DMS114 treated with DMSO at 0.1 percent for 48 hours (cell line): ENCODE measurements around the gene ANAPC5.
"Not testable (repeated sequence)": the region's sequence is repeated elsewhere in the genome, so short reads cannot be mapped to it uniquely, and the experiment has no call there.

Source experiments
- DNase-seq: peaks from one replicate; lab custom pipeline; 2025; ENCODE audit not compliant: unreplicated experiment; lab: John Stamatoyannopoulos, UW

ANAPC5 gene

GRCh38 chr12:121318121-121318520, 34.1 kb downstream of the ANAPC5 start:
- DNase-seq = no peak

GRCh38 chr12:121314431-121314830, 37.8 kb downstream of the ANAPC5 start:
- DNase-seq = no peak

DNA sequence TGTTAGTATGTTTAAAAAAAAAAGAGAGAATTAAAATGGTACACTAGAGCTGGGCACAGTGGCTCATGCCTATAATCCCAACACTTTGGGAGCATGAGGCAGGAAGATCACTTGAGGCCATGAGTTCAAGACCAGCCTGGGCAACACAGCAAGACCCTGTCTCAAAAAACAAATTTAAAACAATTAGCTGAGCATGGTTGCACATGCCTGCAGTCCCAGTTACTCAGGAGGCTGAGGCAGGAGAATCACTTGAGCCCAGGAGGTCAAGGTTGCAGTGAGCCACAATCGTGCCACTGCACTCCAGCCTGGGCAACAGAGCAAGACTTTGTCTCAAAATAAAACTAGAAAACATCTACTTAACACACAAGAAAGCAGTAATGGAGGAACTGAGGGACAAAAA, 42.0 kb downstream of the ANAPC5 start:
- not testable (repeated sequence) for DNase-seq

DNA sequence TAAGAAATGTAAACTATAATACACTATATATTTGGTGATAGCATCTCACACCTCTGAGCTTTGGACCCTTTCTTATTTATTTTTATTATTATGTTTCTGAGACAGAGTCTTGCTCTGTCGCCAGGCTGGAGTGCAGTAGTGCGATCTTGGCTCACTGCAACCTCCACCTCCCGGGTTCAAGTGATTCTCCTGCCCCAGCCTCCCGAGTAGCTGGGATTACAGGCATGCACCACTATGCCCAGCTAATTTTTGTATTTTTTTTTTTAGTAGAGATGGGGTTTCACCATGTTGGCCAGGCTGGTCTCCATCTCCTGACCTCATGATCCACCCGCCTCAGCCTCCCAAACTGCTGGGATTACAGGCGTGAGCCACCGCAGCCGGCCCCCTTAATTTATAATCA, 44.8 kb downstream of the ANAPC5 start:
- DNase-seq = not testable (repeated sequence)

DNA sequence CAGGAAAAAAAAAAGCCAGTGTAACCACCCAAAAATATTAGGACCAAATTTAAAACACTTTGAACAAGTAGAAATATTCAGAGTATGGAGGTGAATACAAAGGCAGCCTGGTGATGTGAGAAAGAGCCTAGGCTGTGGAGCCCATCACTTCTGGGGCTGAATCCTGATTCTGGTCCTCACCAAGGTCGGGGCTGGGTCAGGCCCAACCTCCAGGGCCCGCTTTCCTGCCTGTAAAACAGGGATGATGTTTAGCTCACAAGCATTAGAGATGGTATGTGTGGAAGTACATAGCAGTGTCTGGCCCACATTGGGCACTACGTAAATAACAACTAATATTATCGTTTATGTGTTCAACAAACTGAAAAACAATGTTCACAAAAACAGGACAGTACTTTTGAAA, 47.9 kb downstream of the ANAPC5 start:
- no peak for DNase-seq

- DNase-seq = no peak
Measured at GRCh38 chr12:121301876-121302275, 50.3 kb downstream of the ANAPC5 start.

DNA sequence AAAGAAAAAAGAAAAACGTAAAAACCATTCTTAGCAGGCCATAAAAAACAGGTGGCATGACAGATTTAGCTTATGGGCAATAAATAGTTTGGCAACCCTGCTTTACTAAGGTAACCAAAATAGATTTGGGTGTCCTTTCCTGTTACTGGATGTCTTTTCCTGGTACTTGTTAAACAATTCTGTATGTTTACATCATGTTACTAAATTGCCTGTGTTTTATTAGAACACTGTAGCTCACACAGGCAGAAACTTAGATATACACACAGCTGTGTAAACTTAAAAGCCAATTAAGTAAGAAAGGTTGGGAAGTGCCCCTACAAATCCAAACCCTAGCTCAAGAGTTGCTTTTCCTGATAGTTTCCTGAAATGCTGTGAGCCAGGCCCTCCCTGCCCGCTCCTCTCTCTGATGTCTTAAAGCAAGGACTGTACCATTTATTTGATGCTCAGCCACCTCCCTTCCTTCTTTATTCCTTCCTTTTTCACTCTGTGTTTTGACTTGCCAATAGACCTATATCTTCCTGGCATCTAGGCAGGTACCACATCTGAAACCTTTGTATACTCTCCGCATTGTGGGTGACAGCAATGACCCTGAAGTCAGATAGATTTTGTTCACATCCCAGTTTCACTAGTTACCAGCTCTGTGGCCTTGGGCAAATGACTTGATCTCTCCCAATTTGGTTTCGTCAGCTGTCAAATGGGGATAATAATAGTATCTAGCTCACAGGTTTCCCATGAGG, 52.0 kb downstream of the ANAPC5 start:
- DNase-seq = no peak

GRCh38 chr12:121299662-121300061, 52.5 kb downstream of the ANAPC5 start:
- DNase-seq = no peak

DNA sequence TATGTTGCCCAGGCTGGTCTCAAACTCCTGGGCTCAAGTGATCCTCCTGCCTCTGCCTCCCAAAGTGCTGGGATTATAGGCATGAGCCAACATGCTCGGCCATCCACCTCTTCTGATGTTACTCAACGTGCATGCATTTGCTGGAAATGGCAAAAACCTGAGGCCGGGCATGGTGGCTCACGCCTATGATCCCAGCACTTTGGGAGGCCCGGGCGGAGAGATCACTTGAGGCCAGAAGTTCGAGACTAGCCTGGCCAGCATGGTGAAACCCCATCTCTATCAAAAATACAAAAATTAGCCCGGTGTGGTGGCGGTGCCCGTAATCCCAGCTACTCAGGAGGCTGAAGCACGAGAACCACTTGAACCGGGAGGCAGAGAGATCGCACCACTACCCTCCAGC, 53.8 kb downstream of the ANAPC5 start:
- DNase-seq = not testable (repeated sequence)

DNA sequence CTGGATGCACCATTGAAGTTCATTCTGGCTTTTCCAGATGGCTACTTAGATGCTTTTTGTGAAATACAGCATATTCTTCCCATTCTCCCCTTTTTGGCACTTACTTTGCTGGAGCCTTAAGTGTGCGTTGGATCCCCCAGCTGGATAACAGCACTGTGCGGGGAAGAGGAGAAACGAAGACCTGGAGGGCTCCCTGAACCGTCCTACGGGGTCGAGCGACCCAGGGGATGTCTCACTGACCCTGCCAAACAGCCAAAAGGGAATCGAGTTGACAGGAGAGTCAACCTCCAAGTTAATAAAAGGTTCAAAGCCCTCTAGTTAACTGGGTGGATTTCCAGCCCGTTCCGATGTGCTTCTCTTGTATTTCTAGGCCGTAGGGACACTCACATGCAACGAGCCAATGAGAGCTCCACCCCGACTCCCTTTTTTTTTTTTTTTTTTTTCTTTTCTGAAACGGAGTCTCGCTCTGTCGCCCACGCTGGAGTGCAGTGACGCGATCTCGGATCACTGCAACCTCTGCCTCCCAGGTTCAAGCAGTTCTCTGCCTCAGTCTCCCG, 54.7 kb downstream of the ANAPC5 start:
- DNase-seq = peak; percentile 27

DNA sequence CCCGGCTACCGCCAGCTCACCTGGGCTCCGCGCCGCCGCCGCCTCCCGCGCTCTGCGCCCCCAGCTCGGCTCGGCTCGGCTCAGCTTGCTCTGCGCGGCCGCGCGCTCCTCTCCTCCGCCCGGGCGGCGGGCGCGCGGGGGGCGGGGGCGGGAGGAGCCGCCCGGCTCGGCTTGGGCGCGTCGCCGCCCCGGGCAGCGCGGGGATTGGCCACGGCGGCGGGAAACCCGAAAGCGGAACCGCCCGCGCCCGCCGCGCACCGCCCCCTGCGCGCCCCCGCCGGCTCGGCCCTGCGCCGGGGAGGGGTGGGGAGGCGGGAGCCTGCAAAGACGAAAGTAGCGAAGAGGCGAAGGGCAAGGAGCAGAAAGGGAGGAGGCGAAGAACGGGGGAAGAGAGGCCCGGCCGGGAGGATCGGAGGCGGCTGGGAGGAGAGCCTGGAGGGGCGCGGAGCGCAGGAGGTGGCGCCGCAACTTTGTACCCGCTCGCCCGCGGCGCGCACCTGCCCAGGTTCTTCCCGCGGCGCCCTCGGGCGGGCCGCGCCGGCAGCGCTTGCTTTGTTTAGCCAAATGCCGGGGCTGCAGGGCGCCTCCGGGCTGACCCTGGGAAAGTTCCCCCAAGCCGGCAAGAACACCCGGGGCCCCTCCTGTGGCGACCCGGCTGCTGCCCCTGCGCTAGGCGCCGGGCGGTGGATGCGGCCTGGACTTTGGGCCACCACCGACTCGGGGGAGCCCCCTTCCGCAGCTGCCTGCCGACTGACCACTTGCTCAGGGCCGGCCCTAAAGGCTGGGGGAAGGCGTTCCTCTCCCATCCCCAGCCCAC, 55.4 kb downstream of the ANAPC5 start, which contains the start of gene CAMKK2:
Gene CAMKK2, minus strand, starts transcription at position 92 of the 817 bp plus-strand sequence. CDS start 22,183 bp downstream, outside the sequence.
- peak; percentile 73 for DNase-seq

- DNase-seq = no peak
Measured at GRCh38 chr12:121295746-121296617, 56.2 kb downstream of the ANAPC5 start.

DNA sequence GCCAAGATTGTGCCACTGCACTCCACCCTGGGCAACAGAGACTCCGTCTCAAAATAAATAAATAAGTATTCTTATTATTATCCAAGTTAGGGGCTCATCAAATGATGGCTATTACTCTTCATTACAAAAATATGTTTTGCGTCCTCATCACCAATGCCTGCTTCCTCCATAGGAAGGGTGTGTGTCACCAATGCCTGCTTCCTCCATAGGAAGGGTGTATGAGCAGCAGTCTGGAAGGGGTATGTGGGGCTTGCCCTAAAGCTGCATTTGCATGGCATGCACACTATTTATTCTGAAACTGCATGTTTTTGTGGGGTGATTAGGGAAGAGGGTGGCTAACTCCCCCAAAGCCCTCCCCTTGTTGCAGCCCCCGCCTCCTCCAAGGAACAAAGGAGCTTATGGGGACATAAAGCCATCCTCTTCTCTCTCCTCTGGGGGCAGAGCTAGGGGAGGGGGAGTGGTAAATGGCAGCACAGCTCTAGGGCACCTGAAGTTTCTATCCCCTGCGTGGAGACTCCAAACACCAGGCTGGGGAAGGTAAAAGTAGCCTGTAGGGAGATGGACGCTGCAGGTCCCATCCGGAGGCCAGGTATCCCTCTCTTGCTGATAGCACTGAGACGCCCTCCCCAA, 57.0 kb downstream of the ANAPC5 start:
- DNase-seq = peak; percentile 22

DNA sequence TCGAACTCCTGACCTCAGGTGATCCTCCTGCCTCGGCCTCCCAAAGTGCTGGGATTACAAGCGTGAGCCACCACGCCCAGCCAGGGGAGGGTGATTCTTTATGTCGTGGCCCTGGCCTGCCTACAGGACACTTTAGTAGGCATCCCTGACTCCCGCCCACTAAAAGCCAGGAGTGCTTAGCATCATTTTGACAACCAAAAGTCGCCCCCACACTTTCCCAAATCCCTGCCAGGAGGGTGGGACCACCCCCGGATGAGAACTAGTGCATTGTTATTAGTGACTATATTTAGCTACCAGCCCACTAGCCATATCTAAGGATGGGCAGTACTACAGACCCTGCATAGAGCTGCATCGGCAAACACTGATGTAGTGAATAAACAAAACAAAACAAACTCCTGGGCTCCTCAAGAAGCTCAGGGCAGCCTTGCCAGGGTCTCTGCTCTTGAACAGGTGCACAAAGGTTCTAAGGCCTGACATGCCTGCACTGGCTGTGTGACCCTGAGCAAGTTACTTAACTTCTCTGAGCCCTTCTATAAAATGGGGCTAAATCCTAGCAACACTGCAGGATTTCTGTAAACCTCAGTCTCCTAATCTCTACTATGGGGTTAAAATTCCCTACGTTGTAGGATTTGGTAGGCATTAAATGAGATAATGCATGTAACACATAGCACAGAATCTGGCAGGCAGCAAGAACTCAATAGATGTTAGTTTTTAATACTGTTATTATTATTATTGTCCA, 57.9 kb downstream of the ANAPC5 start:
- DNase-seq = no peak

GRCh38 chr12:121293603-121294002, 58.6 kb downstream of the ANAPC5 start:
- DNase-seq = no peak

DNA sequence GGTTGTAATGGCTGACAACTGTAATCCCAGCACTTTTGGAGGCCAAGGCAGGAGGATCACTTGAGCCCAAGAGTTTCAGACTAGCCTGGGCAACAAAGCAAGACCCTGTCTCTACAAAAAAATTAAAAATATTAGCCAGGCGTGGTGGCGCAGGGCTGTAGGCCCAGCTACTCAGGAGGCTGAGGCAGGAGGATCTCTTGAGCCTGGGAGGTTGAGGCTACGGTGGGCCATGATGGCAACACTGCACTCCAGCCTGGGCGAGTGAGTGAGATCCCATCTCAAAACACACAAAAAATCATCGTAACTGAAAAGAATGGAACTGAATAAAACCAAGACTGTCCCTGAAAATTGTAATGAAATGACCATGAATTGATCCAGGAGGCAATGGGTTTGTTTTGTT, 61.8 kb downstream of the ANAPC5 start:
- DNase-seq = no peak

GRCh38 chr12:121289962-121290361, 62.2 kb downstream of the ANAPC5 start:
- DNase-seq = no peak

- no peak for DNase-seq
Measured at GRCh38 chr12:121288986-121289385, 63.2 kb downstream of the ANAPC5 start.

GRCh38 chr12:121288158-121288845, 63.9 kb downstream of the ANAPC5 start:
- no peak for DNase-seq
